Tibial nerve (tissue), 4 donors: ENCODE measurements around the gene ETNK2. TPM values are rescaled to one million over a fixed set of nuclear protein-coding genes. Genes with fewer than 3 reads are reported as not detected.

Experiments used
- DNase-seq, 2 donors: peaks; one replicate each; pipeline ENCODE4 v3.0.0-alpha.2; 2019; ENCODE audit warnings: low spot score in 2 of 2
- H3K27ac ChIP-seq, 4 donors: fragments of 200-600 bp; sonication (generic) in 3 of 4; one replicate each; pipeline ENCODE4 v1.5.1; 2017 to 2019; ENCODE audit warnings: mild to moderate bottlenecking in 1 of 4
- H3K27me3 ChIP-seq, 2 donors: fragments of 200-600 bp; sonication (generic) in 1 of 2; one replicate each; pipeline versions ENCODE4 v1.5.1 to v1.6.0; 2017 to 2019
- H3K36me3 ChIP-seq, 3 donors: fragments of 200-600 bp; sonication (generic); one replicate each; pipeline ENCODE4 v1.5.1; 2018 to 2019
- H3K4me1 ChIP-seq, 4 donors: fragments of 200-600 bp; sonication (generic) in 3 of 4; one replicate each; pipeline ENCODE4 v1.5.1; 2017 to 2019
- H3K4me3 ChIP-seq, 4 donors: fragments of 200-600 bp; sonication (generic) in 3 of 4; one replicate each; pipeline ENCODE4 v1.5.1; 2017 to 2019; ENCODE audit warnings: mild to moderate bottlenecking in 1 of 4, moderate library complexity in 1 of 4
- H3K9me3 ChIP-seq, 4 donors: fragments of 200-600 bp; sonication (generic) in 3 of 4; one replicate each; pipeline ENCODE4 v1.5.1; 2017 to 2019
- EP300 ChIP-seq, 2 donors: sonication (generic); formaldehyde crosslinking; IDR thresholded peaks; one replicate each; pipeline ENCODE4 v1.6.1; 2017; ENCODE audit warnings: antibody characterized with exemption in 2 of 2, mild to moderate bottlenecking in 1 of 2
- POLR2A ChIP-seq, 2 donors: fragments of 450-650 bp; IDR thresholded peaks; one replicate each; pipeline ENCODE4 v1.6.1; 2017; ENCODE audit warnings: antibody characterized with exemption in 2 of 2, mild to moderate bottlenecking in 2 of 2, moderate library complexity in 2 of 2
- WGBS, 2 donors: methylation state at CpG; one replicate each; pipeline ENCODE4 v1.1.5; 2018; 5-methylcytosine and 5-hydroxymethylcytosine counted together
- total RNA-seq, 4 donors: library from RNA; depleted of rRNA; stranded (reverse); fragments of >200 nt; gene quantifications; one replicate each; pipeline ENCODE4 v1.1.0, GENCODE V29; 2016
- TF ChIP-seq, protein P1 (sequence below), 5 experiments: fragments of 200-600 bp in 3 of 5; fragments of 450-650 bp in 2 of 5; sonication (generic) in 3 of 5; IDR thresholded peaks; one replicate each; pipeline ENCODE4 v1.5.1; 2016 to 2019; ENCODE audit warnings: antibody characterized with exemption in 5 of 5, mild to moderate bottlenecking in 3 of 5, moderate library complexity in 2 of 5

Gene ETNK2
- total RNA-seq, 4 donors from 2014 or later, result 24.6 to 95.2 (median 67.8) TPM

DNA sequence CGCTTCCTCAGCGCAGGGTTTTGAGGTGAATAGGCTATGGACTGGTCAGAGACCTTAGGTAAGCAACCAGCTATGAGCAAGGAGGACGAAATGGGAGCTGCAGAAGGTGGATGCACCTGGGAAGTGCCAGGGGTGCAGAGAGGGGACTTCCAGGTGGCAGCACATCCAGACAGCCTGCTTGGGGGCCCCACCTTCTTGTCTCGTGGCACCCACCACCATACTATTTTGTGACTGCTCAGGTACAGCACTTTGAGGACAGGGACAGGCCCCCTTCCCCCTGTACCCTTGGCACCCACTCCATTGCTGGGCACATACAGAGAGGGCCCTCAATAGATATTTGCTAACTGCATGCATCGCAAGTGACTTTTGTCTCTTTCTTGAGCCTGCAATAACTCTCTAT is 45.2 kb upstream of the ETNK2 start:
- WGBS, 2 donors, result 77 to 93% methylated on average over 5 of the region's 5 CpGs
- H3K27ac ChIP-seq, result no peak overlapping the region
- TF ChIP-seq, protein P1, sequence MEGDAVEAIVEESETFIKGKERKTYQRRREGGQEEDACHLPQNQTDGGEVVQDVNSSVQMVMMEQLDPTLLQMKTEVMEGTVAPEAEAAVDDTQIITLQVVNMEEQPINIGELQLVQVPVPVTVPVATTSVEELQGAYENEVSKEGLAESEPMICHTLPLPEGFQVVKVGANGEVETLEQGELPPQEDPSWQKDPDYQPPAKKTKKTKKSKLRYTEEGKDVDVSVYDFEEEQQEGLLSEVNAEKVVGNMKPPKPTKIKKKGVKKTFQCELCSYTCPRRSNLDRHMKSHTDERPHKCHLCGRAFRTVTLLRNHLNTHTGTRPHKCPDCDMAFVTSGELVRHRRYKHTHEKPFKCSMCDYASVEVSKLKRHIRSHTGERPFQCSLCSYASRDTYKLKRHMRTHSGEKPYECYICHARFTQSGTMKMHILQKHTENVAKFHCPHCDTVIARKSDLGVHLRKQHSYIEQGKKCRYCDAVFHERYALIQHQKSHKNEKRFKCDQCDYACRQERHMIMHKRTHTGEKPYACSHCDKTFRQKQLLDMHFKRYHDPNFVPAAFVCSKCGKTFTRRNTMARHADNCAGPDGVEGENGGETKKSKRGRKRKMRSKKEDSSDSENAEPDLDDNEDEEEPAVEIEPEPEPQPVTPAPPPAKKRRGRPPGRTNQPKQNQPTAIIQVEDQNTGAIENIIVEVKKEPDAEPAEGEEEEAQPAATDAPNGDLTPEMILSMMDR (IDR thresholded peaks at IDR 0.05), result no peak
- no peak for TF ChIP-seq POLR2A (IDR thresholded peaks at IDR 0.05)
- H3K4me1 ChIP-seq, result no peaks in the 10 kb centered on the region
- no peak for DNase-seq
- no peaks in the 10 kb centered on the region for H3K36me3 ChIP-seq
- peaks cover 0 to 28% of the 10 kb centered on the region in 2 donors for H3K27me3 ChIP-seq
- no peaks in the 10 kb centered on the region for H3K9me3 ChIP-seq
- no peak overlapping the region for H3K4me3 ChIP-seq

GRCh38 chr1:204196068-204196795 is 44.4 kb upstream of the ETNK2 start, which contains the start of gene KISS1:
TSS of gene KISS1 (minus strand) at chr1:204196491. CDS start at chr1:204192876, 3,615 bp downstream.
- DNase-seq, result no peak
- Histone ChIP-seq H3K36me3 (no peaks in the 10 kb centered on the region), H3K27me3 (peaks cover 0 to 21% of the 10 kb centered on the region in 2 donors), H3K4me3 (no peak within 1 kb of the TSS), H3K27ac (no peak within 1 kb of the TSS), H3K4me1 (no peaks in the 10 kb centered on the region), H3K9me3 (no peaks in the 10 kb centered on the region)
- TF ChIP-seq, protein P1 (IDR thresholded peaks at IDR 0.05), result no peak
- TF ChIP-seq EP300 (IDR thresholded peaks at IDR 0.05), result no peak
- TF ChIP-seq POLR2A (IDR thresholded peaks at IDR 0.05), result no peak
- WGBS, 2 donors, result 43 to 55% methylated on average over 17 to 18 of the region's 18 CpGs

GRCh38 chr1:204194771-204195170 is 42.9 kb upstream of the ETNK2 start:
- Histone ChIP-seq H3K4me1 (peaks cover 0 to 9% (median 0%) of the 10 kb centered on the region in 4 donors), H3K9me3 (no peaks in the 10 kb centered on the region), H3K36me3 (no peaks in the 10 kb centered on the region), H3K27me3 (peaks cover 0 to 30% of the 10 kb centered on the region in 2 donors), H3K4me3 (no peak overlapping the region), H3K27ac (no peak overlapping the region)
- 69 to 70% methylated on average over 7 of the region's 7 CpGs for WGBS, 2 donors
- DNase-seq, result no peak
- TF ChIP-seq POLR2A (IDR thresholded peaks at IDR 0.05) (no peak), EP300 (IDR thresholded peaks at IDR 0.05) (no peak)
- TF ChIP-seq, protein P1 (IDR thresholded peaks at IDR 0.05), result no peak

- Histone ChIP-seq H3K27ac (no peak overlapping the region), H3K27me3 (peaks cover 0 to 34% of the 10 kb centered on the region in 2 donors), H3K4me1 (peaks cover 0 to 12% (median 0%) of the 10 kb centered on the region in 4 donors), H3K36me3 (no peaks in the 10 kb centered on the region), H3K4me3 (no peak overlapping the region), H3K9me3 (no peaks in the 10 kb centered on the region)
- DNase-seq, result no peak
- TF ChIP-seq EP300 (IDR thresholded peaks at IDR 0.05) (no peak), POLR2A (IDR thresholded peaks at IDR 0.05) (no peak)
- TF ChIP-seq, protein P1 (IDR thresholded peaks at IDR 0.05), result no peak
- 75 to 83% methylated on average over 2 of the region's 2 CpGs for WGBS, 2 donors
Measured at GRCh38 chr1:204194080-204194479, 42.2 kb upstream of the ETNK2 start.

GRCh38 chr1:204192589-204193352 is 40.9 kb upstream of the ETNK2 start:
- TF ChIP-seq EP300 (IDR thresholded peaks at IDR 0.05) (no peak), POLR2A (IDR thresholded peaks at IDR 0.05) (no peak)
- TF ChIP-seq, protein P1 (IDR thresholded peaks at IDR 0.05), result no peak
- no peak for DNase-seq
- peaks cover 0 to 12% (median 0%) of the 10 kb centered on the region in 4 donors for H3K4me1 ChIP-seq
- H3K27me3 ChIP-seq, result peaks cover 0 to 42% of the 10 kb centered on the region in 2 donors
- H3K4me3 ChIP-seq, result no peak overlapping the region
- H3K9me3 ChIP-seq, result no peaks in the 10 kb centered on the region
- H3K36me3 ChIP-seq, result no peaks in the 10 kb centered on the region
- 68 to 70% methylated on average over 3 of the region's 3 CpGs for WGBS, 2 donors
- H3K27ac ChIP-seq, result no peak overlapping the region
